ENCODE results near the gene NCKAP5.

DNA sequence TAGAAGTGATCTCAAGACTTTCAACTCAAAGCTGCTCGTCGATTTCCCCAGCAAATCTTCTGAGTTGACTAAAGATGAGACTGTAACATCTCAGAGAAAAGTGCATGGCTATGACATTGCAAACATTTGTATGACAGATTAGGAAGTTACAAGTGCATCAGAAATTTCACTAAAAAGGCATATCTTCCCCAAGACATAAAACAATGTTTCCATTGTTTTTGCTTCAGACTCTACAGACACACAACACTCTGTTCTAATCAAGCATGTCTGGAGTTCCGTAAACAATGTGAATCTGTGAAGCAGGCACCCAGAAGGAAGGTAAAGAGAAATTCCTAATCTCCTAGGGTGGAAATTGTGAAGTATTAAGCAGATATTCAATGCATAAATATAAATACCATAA, 753.6 kb downstream of the NCKAP5 start:
- TF ChIP-seq, protein P1, sequence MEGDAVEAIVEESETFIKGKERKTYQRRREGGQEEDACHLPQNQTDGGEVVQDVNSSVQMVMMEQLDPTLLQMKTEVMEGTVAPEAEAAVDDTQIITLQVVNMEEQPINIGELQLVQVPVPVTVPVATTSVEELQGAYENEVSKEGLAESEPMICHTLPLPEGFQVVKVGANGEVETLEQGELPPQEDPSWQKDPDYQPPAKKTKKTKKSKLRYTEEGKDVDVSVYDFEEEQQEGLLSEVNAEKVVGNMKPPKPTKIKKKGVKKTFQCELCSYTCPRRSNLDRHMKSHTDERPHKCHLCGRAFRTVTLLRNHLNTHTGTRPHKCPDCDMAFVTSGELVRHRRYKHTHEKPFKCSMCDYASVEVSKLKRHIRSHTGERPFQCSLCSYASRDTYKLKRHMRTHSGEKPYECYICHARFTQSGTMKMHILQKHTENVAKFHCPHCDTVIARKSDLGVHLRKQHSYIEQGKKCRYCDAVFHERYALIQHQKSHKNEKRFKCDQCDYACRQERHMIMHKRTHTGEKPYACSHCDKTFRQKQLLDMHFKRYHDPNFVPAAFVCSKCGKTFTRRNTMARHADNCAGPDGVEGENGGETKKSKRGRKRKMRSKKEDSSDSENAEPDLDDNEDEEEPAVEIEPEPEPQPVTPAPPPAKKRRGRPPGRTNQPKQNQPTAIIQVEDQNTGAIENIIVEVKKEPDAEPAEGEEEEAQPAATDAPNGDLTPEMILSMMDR (IDR thresholded peaks at IDR 0.05 in 8 of 11, conservative IDR thresholded peaks at IDR 0.05 in 3 of 11), result no peak
- TF ChIP-seq POLR2AphosphoS5 (IDR thresholded peaks at IDR 0.05) (no peak), POLR2A (IDR thresholded peaks at IDR 0.05) (no peak)

Measured in spleen (tissue), 7 donors.